GM12873 (cell line): ENCODE measurements around the gene RASL10A.

Experiments used
- TF ChIP-seq, protein P1 (sequence below): IDR thresholded peaks from 2 replicates; pipeline ENCODE4 v1.5.1; 2012; ENCODE audit warnings: low read depth, mild to moderate bottlenecking, moderate library complexity, low read length, control low read depth; ENCODE audit not compliant: insufficient read depth; ENCODE audit errors: missing control alignments

Gene RASL10A

DNA sequence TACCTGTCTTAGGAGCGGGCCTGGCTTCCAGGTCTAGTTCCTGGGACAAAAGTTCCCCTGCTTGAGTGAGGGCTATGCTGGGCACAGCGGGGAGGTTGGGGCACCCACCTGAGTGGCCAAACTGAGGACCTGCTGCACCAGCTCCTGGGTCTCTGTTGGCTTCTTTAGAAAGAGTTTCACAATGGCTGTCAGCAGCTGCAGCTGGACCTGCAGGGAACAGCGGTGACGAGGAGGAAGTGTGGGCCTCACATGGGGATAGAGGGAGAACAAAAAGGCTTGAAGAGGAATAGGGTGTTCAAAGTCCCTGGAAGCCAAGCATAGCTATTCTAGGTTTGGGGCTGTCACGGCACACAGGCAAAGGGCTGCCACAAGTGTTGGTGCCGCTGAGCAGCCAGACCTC, 26.7 kb upstream of the RASL10A start:
- TF ChIP-seq, protein P1, sequence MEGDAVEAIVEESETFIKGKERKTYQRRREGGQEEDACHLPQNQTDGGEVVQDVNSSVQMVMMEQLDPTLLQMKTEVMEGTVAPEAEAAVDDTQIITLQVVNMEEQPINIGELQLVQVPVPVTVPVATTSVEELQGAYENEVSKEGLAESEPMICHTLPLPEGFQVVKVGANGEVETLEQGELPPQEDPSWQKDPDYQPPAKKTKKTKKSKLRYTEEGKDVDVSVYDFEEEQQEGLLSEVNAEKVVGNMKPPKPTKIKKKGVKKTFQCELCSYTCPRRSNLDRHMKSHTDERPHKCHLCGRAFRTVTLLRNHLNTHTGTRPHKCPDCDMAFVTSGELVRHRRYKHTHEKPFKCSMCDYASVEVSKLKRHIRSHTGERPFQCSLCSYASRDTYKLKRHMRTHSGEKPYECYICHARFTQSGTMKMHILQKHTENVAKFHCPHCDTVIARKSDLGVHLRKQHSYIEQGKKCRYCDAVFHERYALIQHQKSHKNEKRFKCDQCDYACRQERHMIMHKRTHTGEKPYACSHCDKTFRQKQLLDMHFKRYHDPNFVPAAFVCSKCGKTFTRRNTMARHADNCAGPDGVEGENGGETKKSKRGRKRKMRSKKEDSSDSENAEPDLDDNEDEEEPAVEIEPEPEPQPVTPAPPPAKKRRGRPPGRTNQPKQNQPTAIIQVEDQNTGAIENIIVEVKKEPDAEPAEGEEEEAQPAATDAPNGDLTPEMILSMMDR: no peak

DNA sequence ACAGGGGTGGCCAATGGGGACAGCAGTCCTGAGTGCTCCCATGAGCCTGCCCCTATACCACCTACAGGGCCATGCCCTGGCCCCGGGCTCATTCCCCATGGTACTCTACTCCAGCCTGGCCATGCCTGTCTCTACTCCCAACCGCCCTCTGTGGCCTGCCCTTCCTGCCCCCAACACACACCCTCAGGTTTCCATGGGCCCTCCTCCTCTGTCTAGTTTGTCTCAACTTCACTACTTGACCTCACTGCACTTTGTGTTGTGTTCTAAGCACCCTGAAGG, 26.3 kb upstream of the RASL10A start:
- TF ChIP-seq, protein P1: no peak

DNA sequence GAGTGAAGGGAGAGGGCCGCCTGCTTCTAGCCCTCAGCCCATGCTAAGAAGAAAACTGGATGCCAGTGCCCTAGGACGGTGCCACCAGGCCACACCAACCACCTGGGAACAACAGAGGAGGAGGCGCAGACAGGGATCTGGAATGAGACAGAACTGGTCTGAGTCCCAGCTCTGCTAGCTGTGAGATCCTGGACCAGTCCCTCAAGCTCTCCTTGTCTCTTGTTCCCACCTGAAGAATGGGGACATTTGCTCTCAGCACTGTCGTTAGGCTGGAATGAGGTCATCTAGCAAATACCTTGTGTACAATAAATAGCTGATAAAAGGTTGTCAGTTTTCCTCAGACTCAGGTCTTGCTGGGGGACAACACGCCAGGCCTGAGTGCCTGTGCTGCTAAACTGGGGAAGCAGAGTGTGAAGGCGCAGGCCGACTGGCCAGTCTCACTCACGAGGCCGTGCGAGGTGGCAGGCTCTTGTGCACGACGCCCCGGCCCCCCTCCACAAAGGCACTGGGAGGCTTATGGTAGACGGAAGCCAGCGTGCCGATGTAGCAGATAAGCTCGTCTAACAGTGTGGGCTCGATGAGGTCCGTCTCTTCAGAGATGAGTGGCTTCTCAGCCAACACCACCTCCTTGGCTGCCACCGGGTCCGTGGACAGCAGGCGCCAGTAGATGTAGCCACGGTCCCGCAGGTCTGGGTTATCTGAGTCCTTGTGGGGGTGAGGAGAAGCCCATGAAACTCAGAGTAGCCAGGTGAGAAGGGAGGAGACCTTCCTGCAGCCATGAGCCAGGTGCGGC, 25.8 kb upstream of the RASL10A start:
- TF ChIP-seq, protein P1: no peak

DNA sequence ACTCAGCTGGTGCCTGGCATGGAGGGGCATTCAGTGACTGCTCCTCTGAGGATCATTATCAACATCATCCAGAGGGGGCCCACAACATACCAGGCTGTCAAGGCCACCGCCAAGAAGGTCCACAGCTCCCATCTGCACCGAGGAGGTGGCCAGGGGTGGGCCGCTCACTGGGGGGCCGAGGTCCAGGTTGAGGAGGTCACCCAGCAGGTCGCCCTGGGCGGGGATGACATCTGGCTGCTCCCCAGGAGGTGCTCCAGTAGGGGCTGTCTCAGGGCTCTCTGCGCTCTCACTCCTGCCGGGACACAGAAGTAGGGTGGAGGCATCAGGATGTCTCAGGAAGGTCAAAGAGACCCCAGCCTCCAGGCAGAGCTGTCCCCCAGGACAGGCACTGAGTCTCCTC, 25.1 kb upstream of the RASL10A start:
- TF ChIP-seq, protein P1: no peak

DNA sequence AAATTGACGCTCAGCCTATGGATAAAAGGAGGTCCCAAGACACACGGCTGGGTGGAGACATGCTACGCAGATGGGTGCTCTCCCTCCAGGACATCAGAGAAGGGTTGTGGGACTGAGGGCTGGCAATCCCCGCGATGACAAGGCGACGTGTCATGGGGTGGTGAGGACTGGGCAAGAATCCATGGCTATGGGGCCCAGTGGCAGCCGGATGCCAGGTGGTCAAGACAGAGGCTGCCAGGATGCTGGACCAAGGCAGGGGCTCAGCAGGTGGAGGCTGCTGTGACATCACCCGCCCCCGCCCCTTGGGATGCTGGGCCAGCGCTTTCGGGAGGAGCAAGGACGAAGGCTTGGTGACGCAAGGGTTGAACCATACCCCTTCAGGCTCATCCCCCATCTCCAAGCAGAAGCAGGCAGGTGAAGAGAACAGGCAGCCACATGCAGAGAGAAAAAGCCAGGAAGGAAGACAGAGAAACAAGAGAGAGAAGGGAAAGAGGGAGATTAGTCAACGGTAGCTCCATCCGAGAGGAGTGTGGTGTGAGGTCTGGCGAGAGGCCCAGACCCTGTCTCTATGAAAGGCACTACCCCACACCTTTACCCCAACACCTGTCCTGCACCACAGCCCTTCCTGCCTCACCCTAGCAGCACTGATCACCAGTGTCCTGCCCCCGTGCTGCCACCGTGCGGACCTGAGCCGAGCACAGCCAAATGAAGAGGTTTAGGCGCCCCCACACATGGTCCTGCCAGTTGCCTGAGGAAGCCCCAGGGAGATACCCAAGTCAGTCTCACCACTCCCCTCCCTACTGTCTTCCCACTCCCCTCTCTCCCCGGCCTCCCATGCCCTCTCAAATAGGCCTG, 24.1 kb upstream of the RASL10A start:
- TF ChIP-seq, protein P1: no peak

DNA sequence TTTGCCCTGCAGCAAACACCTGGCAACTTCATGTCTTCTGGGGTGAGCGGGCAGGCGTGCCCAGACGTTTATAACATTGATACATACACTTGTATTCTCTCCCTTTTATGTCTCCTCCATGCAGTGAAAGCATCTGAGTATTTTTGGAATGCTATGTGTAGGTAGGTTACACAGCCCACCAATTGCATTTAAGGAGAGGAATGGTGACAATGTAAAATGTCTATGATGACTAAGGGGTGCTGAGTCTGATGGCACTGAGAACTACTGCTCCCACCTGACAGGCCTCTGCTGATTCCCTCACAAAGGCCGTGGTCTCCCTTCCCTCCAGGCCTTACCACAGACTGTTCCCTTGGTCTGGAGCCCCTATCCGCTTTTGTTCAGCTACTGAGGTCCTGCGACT, 22.9 kb upstream of the RASL10A start:
- TF ChIP-seq, protein P1: no peak

DNA sequence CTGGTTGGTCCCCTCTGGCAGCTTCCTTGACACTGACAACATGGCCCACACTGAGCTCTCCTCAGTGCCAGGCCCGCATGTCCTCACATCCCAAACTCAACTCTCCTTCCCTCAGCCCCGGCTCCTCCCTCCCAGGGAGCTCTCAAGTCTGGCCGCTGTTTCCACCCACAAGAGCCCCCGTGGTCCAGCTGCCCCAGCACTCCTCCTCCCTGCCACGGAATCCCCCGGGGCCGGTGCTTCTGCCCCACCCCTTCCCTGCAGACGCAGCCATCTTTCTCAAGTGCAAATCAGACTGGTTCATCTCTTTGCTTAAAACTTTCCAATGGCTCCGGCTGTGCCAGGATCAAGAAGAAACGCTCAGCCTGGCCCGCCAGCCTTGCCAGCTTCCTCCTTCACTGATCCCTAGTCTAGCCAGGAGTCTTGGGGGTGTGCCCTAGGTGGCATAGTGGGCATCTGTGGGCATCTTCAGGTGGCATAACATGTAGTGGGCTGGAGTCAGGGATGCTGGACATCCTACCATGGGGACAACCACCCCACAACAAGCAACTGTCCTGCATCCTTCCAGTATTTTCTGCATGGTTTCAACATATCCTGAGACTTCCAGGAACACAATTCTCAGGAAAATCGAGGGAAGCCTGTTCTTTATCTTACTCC, 22.3 kb upstream of the RASL10A start:
- TF ChIP-seq, protein P1: no peak
